RWPE2 (cell line): ENCODE measurements around the gene CDKN3.
"Not testable (repeated sequence)": the region's sequence is repeated elsewhere in the genome, so short reads cannot be mapped to it uniquely, and the experiment has no call there.

ENCODE experiments used
- ATAC-seq: fragments of 200-7000 bp; cut with Tn5 transposase; 3 replicates; pipeline ENCODE4 v1.9.1; 2021; ENCODE audit warnings: low read depth
- DNase-seq: peaks from one replicate; pipeline ENCODE4 v3.0.0-alpha.2; 2020; ENCODE audit warnings: low spot score
- H3K27ac ChIP-seq: fragments of 450-650 bp; 2 replicates; pipeline ENCODE4 v1.5.1; 2017; ENCODE audit warnings: mild to moderate bottlenecking; ENCODE audit not compliant: poor library complexity, severe bottlenecking
- H3K27me3 ChIP-seq: fragments of 250-450 bp; sonication (Bioruptor Pico); 2 replicates; pipeline ENCODE4 v1.5.1; 2021; ENCODE audit warnings: mild to moderate bottlenecking, moderate library complexity; ENCODE audit not compliant: insufficient read depth, poor library complexity, severe bottlenecking
- H3K36me3 ChIP-seq: fragments of 250-450 bp; sonication (Bioruptor Pico); 2 replicates; pipeline ENCODE4 v1.5.1; 2020; ENCODE audit warnings: low read depth, mild to moderate bottlenecking, moderate library complexity
- H3K4me1 ChIP-seq: fragments of 250-450 bp; sonication (Bioruptor Pico); 2 replicates; pipeline ENCODE4 v1.5.1; 2021; ENCODE audit warnings: mild to moderate bottlenecking, moderate library complexity; ENCODE audit not compliant: insufficient read depth, poor library complexity, severe bottlenecking
- H3K4me3 ChIP-seq: fragments of 250-450 bp; sonication (Bioruptor Pico); 2 replicates; pipeline ENCODE4 v1.5.1; 2021; ENCODE audit warnings: mild to moderate bottlenecking, moderate library complexity; ENCODE audit not compliant: severe bottlenecking
- H3K9me3 ChIP-seq: fragments of 250-450 bp; sonication (Bioruptor Pico); 2 replicates; pipeline ENCODE4 v1.5.1; 2021; ENCODE audit warnings: mild to moderate bottlenecking, moderate library complexity; ENCODE audit not compliant: severe bottlenecking
- CTCF ChIP-seq: fragments of 450-650 bp; IDR thresholded peaks from one replicate; pipeline ENCODE4 v1.5.1; 2017; ENCODE audit warnings: mild to moderate bottlenecking, moderate library complexity; ENCODE audit not compliant: poor library complexity, severe bottlenecking

The CDKN3 gene

GRCh38 chr14:54394596-54394995 lies 2.2 kb upstream of the CDKN3 start:
- Histone ChIP-seq H3K27me3 (no peaks in the 10 kb centered on the region), H3K4me3 (no peak overlapping the region), H3K36me3 (peaks cover 2% of the 10 kb centered on the region), H3K27ac (no peak overlapping the region), H3K9me3 (no peaks in the 10 kb centered on the region), H3K4me1 (peaks cover 11% of the 10 kb centered on the region)
- ATAC-seq (no peak), DNase-seq (no peak)
- TF ChIP-seq CTCF: no peak

GRCh38 chr14:54395284-54395683 lies 1.5 kb upstream of the CDKN3 start:
- Histone ChIP-seq H3K4me3 (no peak overlapping the region), H3K36me3 (peaks cover 6% of the 10 kb centered on the region), H3K4me1 (peaks cover 11% of the 10 kb centered on the region), H3K27me3 (no peaks in the 10 kb centered on the region), H3K27ac (no peak overlapping the region), H3K9me3 (no peaks in the 10 kb centered on the region)
- no peak for ATAC-seq
- TF ChIP-seq CTCF: no peak
- DNase-seq: no peak

- no peaks in the 10 kb centered on the region for H3K9me3 ChIP-seq
- H3K27ac ChIP-seq: no peak overlapping the region
- ATAC-seq (no peak), DNase-seq (no peak)
- H3K4me3 ChIP-seq: no peak overlapping the region
- H3K36me3 ChIP-seq: peaks cover 10% of the 10 kb centered on the region
- H3K4me1 ChIP-seq: peaks cover 11% of the 10 kb centered on the region
- no peaks in the 10 kb centered on the region for H3K27me3 ChIP-seq
- no peak for TF ChIP-seq CTCF
Measured at GRCh38 chr14:54395716-54396115, 1.1 kb upstream of the CDKN3 start.

GRCh38 chr14:54396183-54396492 lies 669 bp upstream of the CDKN3 start:
- no peaks in the 10 kb centered on the region for H3K27me3 ChIP-seq
- peaks cover 11% of the 10 kb centered on the region for H3K4me1 ChIP-seq
- DNase-seq (no peak), ATAC-seq (no peak)
- peaks cover 14% of the 10 kb centered on the region for H3K36me3 ChIP-seq
- H3K4me3 ChIP-seq: peak overlapping the region; percentile 60
- no peak for TF ChIP-seq CTCF
- peak overlapping the region; percentile 13 for H3K27ac ChIP-seq
- H3K9me3 ChIP-seq: no peaks in the 10 kb centered on the region

- TF ChIP-seq CTCF: no peak
Measured at GRCh38 chr14:54399560-54399959, 2.8 kb downstream of the CDKN3 start.

GRCh38 chr14:54403401-54404005 lies 6.7 kb downstream of the CDKN3 start:
- not testable (repeated sequence) for H3K4me1 ChIP-seq, DNase-seq, H3K27me3 ChIP-seq, H3K27ac ChIP-seq, H3K9me3 ChIP-seq, H3K4me3 ChIP-seq, ATAC-seq
- H3K36me3 ChIP-seq: peaks cover 79% of the 10 kb centered on the region

More at GRCh38 chr14:54399560-54399959, 2.8 kb downstream of the CDKN3 start:
- Histone ChIP-seq H3K9me3 (no peaks in the 10 kb centered on the region), H3K4me1 (peaks cover 11% of the 10 kb centered on the region), H3K27me3 (no peaks in the 10 kb centered on the region), H3K36me3 (peaks cover 48% of the 10 kb centered on the region), H3K4me3 (no peak overlapping the region), H3K27ac (no peak overlapping the region)
- DNase-seq (no peak), ATAC-seq (no peak)
